Endothelial cell of umbilical vein (primary cell): Measurements from ENCODE around the gene LRRC71. TPM values are rescaled to one million over a fixed set of nuclear protein-coding genes. Genes with fewer than 3 reads are reported as not detected.

Experiments
- BruUV-seq: library from RNA; stranded (reverse); fragments of 400-500 nt; replicated peaks from 2 replicates; lab custom pipeline; 2021; lab: Mats Ljungman, UMichigan
- CTCF ChIA-PET: fragments of 300-600, 350-600 bp; sonication (Branson Sonifier 250); formaldehyde crosslinking; loops from one replicate; lab custom pipeline; 2021; ENCODE audit warnings: antibody characterized with exemption, inconsistent platforms; lab: Charles Lee
- POLR2A ChIA-PET: fragments of 300-600, 350-600 bp; sonication (Branson Sonifier 250); formaldehyde crosslinking; loops from one replicate; lab custom pipeline; 2021; ENCODE audit warnings: antibody characterized with exemption, inconsistent platforms; lab: Charles Lee
- DNase-seq: peaks from one replicate; pipeline ENCODE4 v3.0.0-alpha.2; 2011; ENCODE audit warnings: low read depth, low spot score
- FAIRE-seq: peaks from 2 replicates; lab custom pipeline; 2011; peaks lifted over from hg19 to GRCh38; lab: Jason Lieb, UNC
- H2AFZ ChIP-seq: 2 replicates; pipeline ENCODE4 v1.6.0; 2012; ENCODE audit warnings: low read depth, low read length, control low read depth, inconsistent platforms
- H3K27ac ChIP-seq: 2 replicates; pipeline ENCODE4 v1.5.1; 2011; ENCODE audit warnings: low read depth, mild to moderate bottlenecking, control low read depth, low read length, moderate library complexity; ENCODE audit not compliant: insufficient read depth
- H3K27me3 ChIP-seq, 2 experiments: 2 replicates each; pipeline versions ENCODE4 v1.6.0 to v1.6.1; 2011; ENCODE audit warnings: low read length in 2 of 2, mixed read lengths in 1 of 2; ENCODE audit not compliant: control insufficient read depth in 2 of 2, insufficient read depth in 2 of 2
- H3K36me3 ChIP-seq, 2 experiments: 2 replicates in 1 of 2; 3 replicates in 1 of 2; pipeline ENCODE4 v1.5.1; 2011; ENCODE audit warnings: low read length in 2 of 2, mild to moderate bottlenecking in 1 of 2, moderate library complexity in 1 of 2; ENCODE audit not compliant: control insufficient read depth in 2 of 2, insufficient read depth in 2 of 2; ENCODE audit errors: extremely low read depth in 1 of 2
- H3K4me1 ChIP-seq: 3 replicates; pipeline ENCODE4 v1.5.1; 2011; ENCODE audit warnings: mild to moderate bottlenecking, low read length; ENCODE audit not compliant: control insufficient read depth, insufficient read depth; ENCODE audit errors: extremely low read depth
- H3K4me2 ChIP-seq: 2 replicates; pipeline ENCODE4 v1.6.1; 2011; ENCODE audit warnings: low read length, control low read depth, mixed read lengths; ENCODE audit not compliant: insufficient read depth
- H3K4me3 ChIP-seq, 3 experiments: fragments of 200-600 bp in 1 of 3; sonication (generic), shearing (Covaris generic) in 1 of 3; replicated peaks in 1 of 3; 2 replicates each; pipeline ENCODE4 v1.5.1; 2011 to 2016; ENCODE audit warnings: control low read depth in 3 of 3, low read length in 3 of 3, mild to moderate bottlenecking in 2 of 3, inconsistent platforms in 1 of 3, low read depth in 1 of 3, moderate library complexity in 1 of 3; ENCODE audit not compliant: insufficient read depth in 1 of 3
- H3K79me2 ChIP-seq: 2 replicates; pipeline ENCODE4 v1.6.0; 2012; ENCODE audit warnings: low read length, inconsistent platforms; ENCODE audit not compliant: control insufficient read depth, insufficient read depth
- H3K9ac ChIP-seq: replicated peaks from 2 replicates; pipeline ENCODE3; 2011; ENCODE audit warnings: low read length, control low read depth; ENCODE audit not compliant: insufficient read depth; ENCODE audit errors: extremely low read depth
- H3K9me1 ChIP-seq: replicated peaks from 3 replicates; pipeline ENCODE4 v1.6.0; 2011; ENCODE audit warnings: mild to moderate bottlenecking, low read length; ENCODE audit not compliant: control insufficient read depth, insufficient read depth; ENCODE audit errors: extremely low read depth
- H3K9me3 ChIP-seq: replicated peaks from 2 replicates; pipeline ENCODE4 v1.5.1; 2012; ENCODE audit warnings: low read length, inconsistent platforms; ENCODE audit not compliant: control insufficient read depth, insufficient read depth
- H4K20me1 ChIP-seq: replicated peaks from 2 replicates; pipeline ENCODE3; 2011; ENCODE audit warnings: mild to moderate bottlenecking, low read length; ENCODE audit not compliant: control insufficient read depth, insufficient read depth; ENCODE audit errors: extremely low read depth
- EZH2 ChIP-seq: IDR thresholded peaks from 2 replicates; pipeline ENCODE4 v1.6.1; 2012; ENCODE audit warnings: borderline replicate concordance, low read depth, mild to moderate bottlenecking, moderate library complexity, low read length, inconsistent platforms; ENCODE audit not compliant: severe bottlenecking
- FOS ChIP-seq: IDR thresholded peaks from 2 replicates; pipeline ENCODE4 v1.6.1; 2011; ENCODE audit warnings: mild to moderate bottlenecking, low read length, moderate library complexity, borderline replicate concordance; ENCODE audit not compliant: insufficient read depth
- GATA2 ChIP-seq: IDR thresholded peaks from 2 replicates; pipeline ENCODE4 v1.7.0; 2011; ENCODE audit warnings: low read depth, mild to moderate bottlenecking, moderate library complexity, mixed read lengths, low read length; ENCODE audit not compliant: insufficient read length, insufficient read depth
- JUN ChIP-seq: IDR thresholded peaks from 2 replicates; pipeline ENCODE4 v1.6.1; 2011; ENCODE audit warnings: borderline replicate concordance, low read depth; ENCODE audit not compliant: insufficient read length, insufficient read depth
- MYC ChIP-seq: IDR thresholded peaks from one replicate; pipeline ENCODE4 v1.6.1; 2011; ENCODE audit warnings: mild to moderate bottlenecking, low read depth, low read length
- POLR2A ChIP-seq: IDR thresholded peaks from 2 replicates; pipeline ENCODE4 v1.6.1; 2012; ENCODE audit warnings: low read depth, mild to moderate bottlenecking, control low read depth, low read length
- POLR2AphosphoS5 ChIP-seq: IDR thresholded peaks from 2 replicates; pipeline ENCODE4 v1.6.1; 2012; ENCODE audit warnings: low read depth, mild to moderate bottlenecking, control low read depth, low read length, moderate library complexity; ENCODE audit not compliant: insufficient read depth
- dilution Hi-C: fragments of 300-500 bp; cut with MboI; formaldehyde crosslinking; loops from one replicate; pipeline ENCODE4 v1.15.0; 2019; ENCODE audit warnings: low sequenced_read_pairs; ENCODE audit not compliant: extremely low pct_ligation_motif_present
- intact Hi-C: fragments of 100-400 bp; cut with micrococcal nuclease; formaldehyde crosslinking; loops from one replicate; pipeline ENCODE4 v1.10.0; 2022
- polyA plus RNA-seq, 4 experiments: library from polyadenylated mRNA; depleted of rRNA in 3 of 4; stranded (reverse) in 3 of 4; unstranded in 1 of 4; fragments of >200 nt; gene quantifications; 2 replicates each; pipeline versions ENCODE4 v1.2.1 to v1.2.3, GENCODE V29; 2011 to 2012; ENCODE audit warnings: missing spikeins in 1 of 4
- total RNA-seq: library from RNA; stranded (reverse); gene quantifications from 2 replicates; pipeline ENCODE4 v1.2.3, GENCODE V29; 2021
- TF ChIP-seq, protein P1 (sequence below): IDR thresholded peaks from 2 replicates; pipeline ENCODE4 v1.6.1; 2011; ENCODE audit not compliant: insufficient read depth, insufficient read length
- TF ChIP-seq, protein P2 (sequence below), 2 donors: IDR thresholded peaks; 1 replicate in 1 of 2; 2 replicates in 1 of 2; pipeline ENCODE4 v1.5.1; 2011; ENCODE audit warnings: low read length in 2 of 2, mild to moderate bottlenecking in 2 of 2, moderate library complexity in 2 of 2, control low read depth in 1 of 2, inconsistent platforms in 1 of 2, low read depth in 1 of 2; ENCODE audit not compliant: insufficient read depth in 1 of 2; ENCODE audit errors: extremely low read depth in 1 of 2

Gene LRRC71
- total and polyA plus RNA-seq, 2 donors (not counting 3 experiments of a cell fraction or from before 2014, with no cell fraction given) = 0.35 to 0.66 TPM

- intact Hi-C loops = no loop called here
- BruUV-seq = no TSS peak
- Histone ChIP-seq H3K9me3 (no peaks in the 10 kb centered on the region), H3K4me3 (no peak overlapping the region), H3K27ac (no peak overlapping the region), H3K4me2 (no peak overlapping the region), H4K20me1 (no peaks in the 10 kb centered on the region), H2AFZ (no peak overlapping the region), H3K79me2 (no peaks in the 10 kb centered on the region), H3K27me3 (no peaks in the 10 kb centered on the region), H3K36me3 (peaks cover 10 to 14% of the 10 kb centered on the region in 2 experiments), H3K9me1 (no peaks in the 10 kb centered on the region), H3K9ac (no peak overlapping the region), H3K4me1 (no peaks in the 10 kb centered on the region)
- CTCF ChIA-PET = interaction anchor here (0.9 to 2.7 kb wide), 8 partner anchors 10 to 281 kb away, joined by 3 to 17 read pairs (median 3); no protein-coding TSS in a partner anchor
- POLR2A ChIA-PET = interaction anchor here (0.5 kb wide), 1 partner anchor 163 kb away, joined by 4 read pairs; no protein-coding TSS in a partner anchor
- DNase-seq = no peak
- dilution Hi-C loops = no loop called here
- FAIRE-seq = no peak
- TF ChIP-seq JUN (no peak), EZH2 (no peak), MYC (no peak), GATA2 (no peak)
- TF ChIP-seq, protein P1, sequence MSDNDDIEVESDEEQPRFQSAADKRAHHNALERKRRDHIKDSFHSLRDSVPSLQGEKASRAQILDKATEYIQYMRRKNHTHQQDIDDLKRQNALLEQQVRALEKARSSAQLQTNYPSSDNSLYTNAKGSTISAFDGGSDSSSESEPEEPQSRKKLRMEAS = no peak
Measured at GRCh38 chr1:156970017-156970416, 49.6 kb downstream of the LRRC71 start.

- H3K36me3 ChIP-seq = peaks cover 12 to 20% of the 10 kb centered on the region in 2 experiments
- no peak for DNase-seq
- H3K9ac ChIP-seq = no peak overlapping the region
- no peaks in the 10 kb centered on the region for H4K20me1 ChIP-seq
- TF ChIP-seq POLR2A = no peak
- TF ChIP-seq, protein P2, sequence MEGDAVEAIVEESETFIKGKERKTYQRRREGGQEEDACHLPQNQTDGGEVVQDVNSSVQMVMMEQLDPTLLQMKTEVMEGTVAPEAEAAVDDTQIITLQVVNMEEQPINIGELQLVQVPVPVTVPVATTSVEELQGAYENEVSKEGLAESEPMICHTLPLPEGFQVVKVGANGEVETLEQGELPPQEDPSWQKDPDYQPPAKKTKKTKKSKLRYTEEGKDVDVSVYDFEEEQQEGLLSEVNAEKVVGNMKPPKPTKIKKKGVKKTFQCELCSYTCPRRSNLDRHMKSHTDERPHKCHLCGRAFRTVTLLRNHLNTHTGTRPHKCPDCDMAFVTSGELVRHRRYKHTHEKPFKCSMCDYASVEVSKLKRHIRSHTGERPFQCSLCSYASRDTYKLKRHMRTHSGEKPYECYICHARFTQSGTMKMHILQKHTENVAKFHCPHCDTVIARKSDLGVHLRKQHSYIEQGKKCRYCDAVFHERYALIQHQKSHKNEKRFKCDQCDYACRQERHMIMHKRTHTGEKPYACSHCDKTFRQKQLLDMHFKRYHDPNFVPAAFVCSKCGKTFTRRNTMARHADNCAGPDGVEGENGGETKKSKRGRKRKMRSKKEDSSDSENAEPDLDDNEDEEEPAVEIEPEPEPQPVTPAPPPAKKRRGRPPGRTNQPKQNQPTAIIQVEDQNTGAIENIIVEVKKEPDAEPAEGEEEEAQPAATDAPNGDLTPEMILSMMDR (IDR thresholded peaks at IDR 0.05; ENCODE audit: extremely low read depth in 1 of 2, insufficient read depth in 1 of 2, low read depth in 1 of 2, low read length in 2 of 2) = no peak
- no peak for TF ChIP-seq POLR2AphosphoS5
- TF ChIP-seq FOS = no peak
- TF ChIP-seq GATA2 = no peak
- TF ChIP-seq EZH2 = no peak
- TF ChIP-seq JUN = no peak
- TF ChIP-seq, protein P1 = no peak
- no peak for TF ChIP-seq MYC
- dilution Hi-C loops = no loop called here
- ChIA-PET POLR2A (no interaction called here), CTCF (interaction anchor here (1.0 to 1.6 kb wide), 2 partner anchors 8 to 101 kb away, joined by 4 to 9 read pairs; no protein-coding TSS in a partner anchor)
- H3K27ac ChIP-seq = no peak overlapping the region
- H3K79me2 ChIP-seq = no peaks in the 10 kb centered on the region
- no peaks in the 10 kb centered on the region for H3K27me3 ChIP-seq
- H3K9me3 ChIP-seq = no peaks in the 10 kb centered on the region
- H3K4me2 ChIP-seq = no peak overlapping the region
- BruUV-seq = no TSS peak
- FAIRE-seq = no peak
- H3K9me1 ChIP-seq = no peaks in the 10 kb centered on the region
- intact Hi-C loops = no loop called here
- H3K4me1 ChIP-seq = no peaks in the 10 kb centered on the region
- no peak overlapping the region for H2AFZ ChIP-seq
- no peak overlapping the region for H3K4me3 ChIP-seq
Measured at GRCh38 chr1:156973417-156973816, 53.0 kb downstream of the LRRC71 start.
